ENCODE data around the gene ABCC11. TPM values are rescaled to one million over a fixed set of nuclear protein-coding genes. Genes with fewer than 3 reads are reported as not detected.

ABCC11 gene
- total RNA-seq, 1 donor from 2014 or later = 0.05 TPM

DNA sequence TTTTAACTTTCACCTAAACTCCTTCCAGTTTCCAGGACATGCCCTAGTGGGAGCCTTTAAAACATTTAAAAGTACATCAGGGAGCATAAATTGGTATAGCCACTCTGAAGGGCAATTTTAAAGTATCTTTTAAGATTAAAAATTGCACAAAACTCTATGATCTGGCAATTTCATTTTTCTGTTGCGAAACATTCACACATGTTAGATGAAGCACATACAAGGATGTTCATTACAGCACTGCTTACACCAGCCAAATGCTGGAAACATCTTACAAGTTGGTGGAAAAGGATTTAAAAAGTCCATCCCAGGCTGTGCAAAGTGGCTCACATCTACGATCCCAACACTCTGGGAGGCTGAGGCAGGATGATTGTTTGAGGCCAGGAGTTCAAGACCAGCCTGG lies 29.6 kb downstream of the ABCC11 start:
- H3K9me3 ChIP-seq (replicated peaks) = no peaks in the 10 kb centered on the region
- no peaks in the 10 kb centered on the region for H3K27me3 ChIP-seq (ENCODE audit: low read depth)
- H3K27ac ChIP-seq (replicated peaks) = no peak overlapping the region
- H3K4me1 ChIP-seq = no peaks in the 10 kb centered on the region
- intact Hi-C loops (cut with micrococcal nuclease) = no loop called here
- TF ChIP-seq, protein P1, sequence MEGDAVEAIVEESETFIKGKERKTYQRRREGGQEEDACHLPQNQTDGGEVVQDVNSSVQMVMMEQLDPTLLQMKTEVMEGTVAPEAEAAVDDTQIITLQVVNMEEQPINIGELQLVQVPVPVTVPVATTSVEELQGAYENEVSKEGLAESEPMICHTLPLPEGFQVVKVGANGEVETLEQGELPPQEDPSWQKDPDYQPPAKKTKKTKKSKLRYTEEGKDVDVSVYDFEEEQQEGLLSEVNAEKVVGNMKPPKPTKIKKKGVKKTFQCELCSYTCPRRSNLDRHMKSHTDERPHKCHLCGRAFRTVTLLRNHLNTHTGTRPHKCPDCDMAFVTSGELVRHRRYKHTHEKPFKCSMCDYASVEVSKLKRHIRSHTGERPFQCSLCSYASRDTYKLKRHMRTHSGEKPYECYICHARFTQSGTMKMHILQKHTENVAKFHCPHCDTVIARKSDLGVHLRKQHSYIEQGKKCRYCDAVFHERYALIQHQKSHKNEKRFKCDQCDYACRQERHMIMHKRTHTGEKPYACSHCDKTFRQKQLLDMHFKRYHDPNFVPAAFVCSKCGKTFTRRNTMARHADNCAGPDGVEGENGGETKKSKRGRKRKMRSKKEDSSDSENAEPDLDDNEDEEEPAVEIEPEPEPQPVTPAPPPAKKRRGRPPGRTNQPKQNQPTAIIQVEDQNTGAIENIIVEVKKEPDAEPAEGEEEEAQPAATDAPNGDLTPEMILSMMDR (IDR thresholded peaks at IDR 0.05; ENCODE audit: borderline replicate concordance) = no peak
- H3K36me3 ChIP-seq = no peaks in the 10 kb centered on the region
- H3K4me3 ChIP-seq = no peak overlapping the region
- DNase-seq = no peak

GRCh38 chr16:48215738-48216137 lies 31.6 kb downstream of the ABCC11 start:
- Histone ChIP-seq H3K4me1 (no peaks in the 10 kb centered on the region), H3K27ac (replicated peaks) (no peak overlapping the region), H3K27me3 (ENCODE audit: low read depth) (no peaks in the 10 kb centered on the region), H3K36me3 (no peaks in the 10 kb centered on the region), H3K9me3 (replicated peaks) (no peaks in the 10 kb centered on the region), H3K4me3 (no peak overlapping the region)
- DNase-seq = no peak
- intact Hi-C loops (cut with micrococcal nuclease) = no loop called here
- TF ChIP-seq, protein P1 (IDR thresholded peaks at IDR 0.05; ENCODE audit: borderline replicate concordance) = no peak

DNA sequence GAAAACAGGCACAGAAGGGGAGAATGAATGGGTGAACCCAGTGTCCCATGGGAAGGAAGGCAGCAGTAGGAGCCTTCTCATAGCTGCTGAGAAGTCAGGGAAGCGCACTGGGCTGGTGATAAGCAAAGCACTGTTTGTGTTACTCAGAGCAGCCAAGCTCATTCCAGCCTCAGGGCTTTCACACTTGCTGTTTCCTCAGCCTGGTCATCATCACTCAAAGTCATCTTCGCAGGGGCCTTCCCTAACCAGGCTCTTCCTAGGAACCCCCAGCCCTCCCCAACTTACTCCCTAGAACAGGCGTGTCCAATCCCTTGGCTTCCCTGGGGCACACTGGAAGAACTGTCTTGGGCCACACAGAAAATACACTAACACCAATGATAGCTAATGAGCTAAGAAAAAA lies 35.3 kb downstream of the ABCC11 start:
- intact Hi-C loops (cut with micrococcal nuclease) = no loop called here
- no peaks in the 10 kb centered on the region for H3K9me3 ChIP-seq (replicated peaks)
- no peak overlapping the region for H3K27ac ChIP-seq (replicated peaks)
- no peaks in the 10 kb centered on the region for H3K4me1 ChIP-seq
- no peak overlapping the region for H3K4me3 ChIP-seq
- TF ChIP-seq, protein P1 (IDR thresholded peaks at IDR 0.05; ENCODE audit: borderline replicate concordance) = no peak
- H3K27me3 ChIP-seq (ENCODE audit: low read depth) = peaks cover 16% of the 10 kb centered on the region
- DNase-seq = no peak
- no peaks in the 10 kb centered on the region for H3K36me3 ChIP-seq

- no peaks in the 10 kb centered on the region for H3K9me3 ChIP-seq (replicated peaks)
- no peaks in the 10 kb centered on the region for H3K36me3 ChIP-seq
- TF ChIP-seq, protein P1 (IDR thresholded peaks at IDR 0.05; ENCODE audit: borderline replicate concordance) = no peak
- DNase-seq = no peak
- intact Hi-C loops (cut with micrococcal nuclease) = no loop called here
- H3K27me3 ChIP-seq (ENCODE audit: low read depth) = peaks cover 18% of the 10 kb centered on the region
- no peak overlapping the region for H3K4me3 ChIP-seq
- no peak overlapping the region for H3K27ac ChIP-seq (replicated peaks)
- no peaks in the 10 kb centered on the region for H3K4me1 ChIP-seq
These were observed 36.6 kb downstream of the ABCC11 start for GRCh38 chr16:48210747-48211146.

DNA sequence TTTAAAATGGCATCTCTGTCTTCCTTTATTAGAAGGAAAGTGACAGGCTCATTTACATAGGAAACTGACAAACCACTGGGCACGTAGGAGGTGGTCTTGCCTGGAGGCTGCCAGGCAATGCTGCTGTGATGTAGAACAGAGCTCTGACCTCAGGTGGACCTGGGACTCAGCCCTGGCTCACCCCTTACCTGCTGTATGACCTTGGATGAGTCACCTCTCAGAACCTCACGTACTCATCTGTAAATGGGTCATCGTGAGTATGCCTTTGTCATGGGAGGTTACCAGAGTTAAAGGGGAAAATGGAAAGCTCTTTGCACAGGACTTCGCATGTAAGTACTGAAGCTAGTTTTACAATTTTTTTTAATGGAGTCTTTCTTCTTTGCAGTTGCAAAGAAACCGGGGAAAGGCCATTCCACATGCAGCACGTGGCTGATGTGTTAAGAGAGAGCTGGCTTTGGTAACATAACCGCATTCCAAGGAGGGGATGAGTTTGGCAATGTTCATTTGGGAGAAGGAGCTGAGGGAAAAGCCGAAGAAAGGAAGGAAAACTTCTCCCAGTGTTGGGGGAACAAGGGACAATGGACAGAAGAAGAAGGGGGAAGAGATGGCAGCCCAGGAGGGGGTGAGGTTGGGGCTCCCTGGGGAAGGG lies 40.6 kb downstream of the ABCC11 start:
- no peak for DNase-seq
- no peaks in the 10 kb centered on the region for H3K9me3 ChIP-seq (replicated peaks)
- intact Hi-C loops (cut with micrococcal nuclease) = no loop called here
- H3K4me3 ChIP-seq = no peak overlapping the region
- H3K27me3 ChIP-seq (ENCODE audit: low read depth) = peaks cover 24% of the 10 kb centered on the region
- no peak overlapping the region for H3K27ac ChIP-seq (replicated peaks)
- H3K4me1 ChIP-seq = no peaks in the 10 kb centered on the region
- TF ChIP-seq, protein P1 (IDR thresholded peaks at IDR 0.05; ENCODE audit: borderline replicate concordance) = no peak
- H3K36me3 ChIP-seq = no peaks in the 10 kb centered on the region

Data from left ventricle myocardium inferior (tissue), 1 donor.